HG03066 (cell line): ENCODE measurements around the gene MAB21L4.

Source experiments
- ATAC-seq: cut with Tn5 transposase; IDR thresholded peaks from one replicate; pipeline ENCODE4 v1.9.1; 2021; ENCODE audit warnings: low read depth; ENCODE audit not compliant: unreplicated experiment

The MAB21L4 gene

DNA sequence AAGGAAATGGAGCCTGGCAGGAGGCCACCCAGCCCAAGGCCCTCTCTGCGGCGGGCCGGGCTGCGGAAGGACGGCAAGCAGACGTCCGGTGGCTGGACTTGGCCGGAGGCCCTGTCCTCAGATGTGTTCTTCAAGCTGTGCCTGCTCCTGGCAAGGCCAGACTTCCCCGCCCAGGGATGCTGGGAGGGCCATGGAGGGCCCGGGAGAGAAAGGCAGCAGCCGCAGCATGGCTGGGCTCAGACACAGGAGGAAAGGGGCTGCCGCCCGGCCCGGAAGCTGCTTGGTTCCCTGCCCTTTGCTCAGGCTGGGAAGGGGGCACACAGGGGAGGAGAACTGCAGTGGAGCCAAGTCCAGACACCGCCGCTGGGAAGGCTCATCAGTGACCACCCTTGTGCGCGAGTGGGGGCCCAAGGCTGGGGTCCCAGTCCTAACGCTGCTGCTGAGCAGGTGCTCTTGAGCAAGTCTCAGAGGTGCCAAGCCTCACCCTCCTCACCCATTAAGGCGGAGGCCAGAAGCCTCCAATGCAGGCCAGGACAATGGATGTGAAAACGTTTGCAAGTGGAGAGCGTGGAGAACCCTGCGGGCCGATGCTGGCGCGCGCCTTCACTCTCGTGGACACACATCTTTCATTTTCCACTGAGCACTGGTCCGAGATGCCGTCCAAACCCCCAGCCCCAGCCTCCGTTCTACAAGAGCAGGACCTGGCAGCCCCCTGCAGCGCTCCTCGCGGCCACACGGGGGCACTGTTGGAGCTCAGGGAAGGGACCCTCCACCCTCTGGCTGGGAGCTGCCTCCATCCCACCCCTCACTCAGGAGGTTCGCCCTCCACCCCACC is 18.1 kb upstream of the MAB21L4 start:
- ATAC-seq = no peak

DNA sequence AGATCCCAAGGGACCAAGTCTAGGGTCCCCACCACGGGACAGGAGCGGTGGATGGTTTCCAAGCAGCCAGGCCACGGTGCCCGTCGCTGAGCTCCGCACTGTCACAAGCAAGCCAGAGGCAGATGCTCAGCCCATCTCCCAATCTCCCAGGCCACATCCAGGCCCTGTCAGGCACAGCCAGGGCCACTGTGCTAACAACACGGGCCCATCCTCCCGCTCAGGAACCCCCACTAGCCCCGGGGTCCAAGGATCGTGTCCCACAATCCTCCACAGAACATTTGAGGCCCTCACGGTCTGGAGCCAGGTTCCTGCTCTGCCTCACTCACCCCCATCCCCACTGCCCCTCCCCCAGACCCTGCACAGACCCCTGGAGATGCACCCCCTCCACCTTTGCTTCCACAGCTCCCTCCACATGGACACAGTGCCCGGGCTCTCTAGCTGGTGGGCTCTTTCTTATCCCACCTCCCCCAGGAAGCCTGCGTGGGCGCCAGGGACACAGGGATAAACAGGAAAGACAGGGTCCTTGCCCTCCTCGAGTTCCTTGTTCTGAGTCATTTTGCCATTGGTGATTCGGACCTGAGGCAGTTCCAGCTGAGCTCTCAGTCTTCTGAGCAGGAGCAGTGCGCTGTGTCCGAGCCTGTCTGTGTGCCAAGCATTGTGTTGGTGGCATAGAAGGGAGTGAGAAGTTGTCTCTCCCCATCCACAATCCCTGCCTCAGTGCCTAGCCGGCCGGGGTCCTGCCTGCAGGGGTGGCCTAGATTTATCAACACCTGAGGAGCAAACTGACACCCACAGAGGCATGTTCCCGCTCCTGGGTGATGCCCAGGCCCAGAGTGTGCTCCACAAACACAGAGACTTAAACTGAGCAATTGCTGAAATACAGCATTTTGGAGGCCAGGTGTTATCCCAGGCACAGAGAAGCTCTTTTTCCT is 17.2 kb upstream of the MAB21L4 start:
- ATAC-seq = no peak

DNA sequence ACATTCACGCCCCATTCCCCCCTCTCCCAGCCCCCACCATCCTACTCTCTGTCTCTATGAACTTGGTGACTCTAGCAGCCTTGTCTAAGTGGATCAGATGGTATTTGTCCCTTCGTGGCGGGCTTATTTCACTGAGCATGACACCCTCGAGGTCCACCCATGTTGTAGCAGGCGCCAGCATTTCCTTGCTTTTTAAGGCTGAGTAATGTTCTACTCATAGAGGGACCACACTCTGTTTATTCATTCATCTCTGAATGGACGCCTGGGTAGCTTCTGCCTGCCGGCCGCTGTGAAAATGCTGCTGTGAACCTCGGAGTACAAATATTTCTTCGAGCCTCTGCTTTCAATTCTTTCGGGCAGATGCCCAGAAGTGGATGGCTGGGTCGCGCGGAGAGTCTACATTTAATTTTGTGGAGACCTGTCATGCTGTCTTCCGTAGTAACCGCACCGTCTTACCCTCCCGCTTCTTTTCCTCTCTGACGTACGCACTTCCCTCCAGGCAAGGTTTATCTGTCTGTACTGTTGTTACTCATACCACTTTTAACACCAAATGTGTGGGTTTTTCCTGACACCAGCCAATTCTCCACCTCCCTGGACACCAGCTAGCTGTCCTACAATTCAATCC is 15.8 kb upstream of the MAB21L4 start:
- ATAC-seq = no peak

DNA sequence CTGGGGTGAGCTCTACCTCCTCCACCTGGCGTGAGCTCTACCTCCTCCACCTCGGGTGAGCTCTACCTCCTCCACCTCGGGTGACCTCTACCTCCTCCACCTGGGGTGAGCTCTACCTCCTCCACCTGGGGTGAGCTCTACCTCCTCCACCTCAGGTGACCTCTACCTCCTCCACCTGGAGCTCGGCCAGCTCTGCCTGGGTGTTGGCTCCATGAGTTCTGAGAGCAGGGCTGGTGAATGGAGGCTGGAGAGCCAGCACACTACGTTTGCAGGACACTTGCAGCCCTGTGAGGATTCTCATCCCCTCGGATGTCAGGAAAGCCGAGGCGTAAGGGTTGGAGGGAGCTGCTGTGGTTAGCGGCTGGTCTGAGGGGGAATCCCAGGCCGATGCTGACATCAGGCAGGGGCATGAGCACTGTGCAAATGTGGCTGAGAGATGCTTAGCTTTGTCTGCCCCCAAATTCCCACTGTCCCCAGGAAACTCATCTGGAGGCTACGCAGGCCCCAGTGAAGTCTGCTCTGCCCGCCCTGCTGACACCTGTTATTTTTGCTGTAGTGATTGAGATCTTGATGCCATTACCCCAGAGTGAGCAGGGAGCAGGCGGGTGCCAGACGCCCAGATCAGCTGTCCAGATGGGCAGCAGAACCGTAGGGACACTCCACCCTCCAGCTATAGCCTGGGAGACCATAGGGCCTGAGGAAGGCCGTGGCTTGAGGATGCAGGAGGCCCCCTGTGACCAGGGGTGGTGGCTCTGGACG is 13.4 kb upstream of the MAB21L4 start:
- ATAC-seq = no peak

DNA sequence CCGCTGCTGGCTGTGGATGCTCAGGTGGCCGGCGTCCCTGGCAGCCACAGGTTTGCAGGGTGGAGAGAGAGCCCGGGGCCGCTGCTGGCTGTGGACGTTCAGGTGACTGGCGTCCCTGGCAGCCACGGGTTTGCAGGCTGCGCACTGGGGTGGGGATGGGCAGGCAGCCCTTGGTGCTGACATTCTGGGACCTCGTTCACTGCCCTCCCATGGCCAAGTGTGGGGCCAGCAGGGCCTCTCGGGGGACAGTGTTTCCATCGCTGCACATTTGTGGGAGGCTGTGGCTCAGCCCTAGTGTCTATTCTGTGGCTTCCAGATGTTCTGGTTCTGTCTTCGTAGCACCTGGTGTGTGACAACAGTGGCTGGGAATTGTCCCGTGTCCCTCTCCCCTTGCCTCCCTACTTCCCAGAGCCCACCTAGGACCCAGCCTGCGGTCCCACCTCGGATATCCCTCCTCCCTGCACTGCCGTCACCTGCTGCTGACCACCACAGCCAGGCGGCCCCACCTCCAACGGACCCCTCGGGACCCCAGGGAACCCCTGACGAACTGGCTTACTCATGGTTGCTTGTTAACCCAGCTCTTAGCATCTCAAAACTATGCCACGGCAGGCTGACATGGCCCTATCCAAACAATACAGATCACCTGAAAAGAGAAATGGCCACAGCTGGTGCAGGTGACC is 11.1 kb upstream of the MAB21L4 start:
- ATAC-seq = no peak

DNA sequence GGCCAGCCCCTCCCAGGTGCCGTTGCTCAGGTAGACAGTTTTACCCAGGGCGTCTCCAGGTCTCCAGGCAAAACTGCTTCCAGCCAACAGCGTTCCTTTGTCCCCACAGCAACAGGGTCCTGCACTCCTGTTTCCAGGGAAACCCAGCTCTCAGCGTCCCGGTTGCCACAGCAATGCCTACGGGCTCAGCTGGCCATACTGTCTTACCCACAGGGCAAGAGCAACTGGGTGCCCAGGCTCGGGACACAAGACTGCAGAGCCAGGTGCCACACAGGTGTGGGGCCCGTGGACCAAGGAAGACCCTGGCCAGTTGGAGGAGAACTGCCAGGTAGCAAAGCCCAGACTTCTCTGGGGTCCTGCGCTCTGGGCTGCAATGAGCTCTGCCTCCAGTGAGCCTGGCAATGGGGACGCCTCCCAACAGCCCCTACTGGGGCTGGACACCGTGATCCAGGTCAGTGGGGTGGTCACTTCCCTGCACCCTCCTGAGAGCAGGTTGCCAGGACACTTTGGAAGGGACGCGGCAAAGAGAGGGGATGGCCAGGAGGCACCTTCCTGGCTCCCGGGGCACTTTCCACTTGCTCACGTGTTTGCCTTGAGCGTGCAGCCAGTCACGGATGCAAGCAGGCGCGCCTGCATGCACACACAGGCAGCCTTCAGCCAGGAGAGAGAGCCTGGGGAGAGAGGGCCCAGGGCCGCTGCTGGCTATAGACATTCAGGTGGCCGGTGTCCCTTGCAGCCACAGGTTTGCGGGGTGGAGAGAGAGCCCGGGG is 10.4 kb upstream of the MAB21L4 start, which contains the start of gene CROCC2:
TSS of gene CROCC2 (plus strand) at position 196 of the 770 bp plus-strand sequence. CDS start at position 374, 178 bp downstream.
- no peak for ATAC-seq

DNA sequence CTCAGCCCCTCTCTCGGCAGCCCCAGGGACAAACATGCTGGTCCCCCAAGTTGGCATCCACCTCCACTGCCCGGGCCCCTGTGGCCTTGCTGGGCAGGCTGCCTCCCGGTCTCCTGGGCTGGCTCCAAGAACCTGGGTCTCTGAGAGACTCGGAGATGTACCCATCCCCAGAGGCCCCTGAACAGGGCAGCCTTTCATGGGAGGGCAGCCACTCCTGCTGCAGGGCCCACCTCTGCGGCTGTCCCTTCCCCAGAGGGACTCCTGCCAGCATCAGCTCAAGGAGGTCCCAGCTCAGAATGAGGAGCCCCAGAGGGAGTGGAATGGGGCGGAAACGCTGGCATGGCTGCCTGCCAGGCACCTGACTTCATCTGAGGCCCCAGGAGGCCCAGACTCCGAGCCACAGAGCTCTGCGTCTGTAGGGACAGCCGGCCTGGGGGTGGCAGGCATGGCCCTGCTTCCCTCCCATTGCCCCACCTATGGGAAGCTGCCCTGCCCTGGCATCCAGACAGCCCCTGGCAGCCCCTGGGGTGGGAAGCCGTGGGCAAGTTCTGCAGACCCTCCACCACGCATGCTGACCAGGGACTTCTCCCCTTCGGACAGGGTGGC is 9.3 kb upstream of the MAB21L4 start:
- ATAC-seq = no peak

DNA sequence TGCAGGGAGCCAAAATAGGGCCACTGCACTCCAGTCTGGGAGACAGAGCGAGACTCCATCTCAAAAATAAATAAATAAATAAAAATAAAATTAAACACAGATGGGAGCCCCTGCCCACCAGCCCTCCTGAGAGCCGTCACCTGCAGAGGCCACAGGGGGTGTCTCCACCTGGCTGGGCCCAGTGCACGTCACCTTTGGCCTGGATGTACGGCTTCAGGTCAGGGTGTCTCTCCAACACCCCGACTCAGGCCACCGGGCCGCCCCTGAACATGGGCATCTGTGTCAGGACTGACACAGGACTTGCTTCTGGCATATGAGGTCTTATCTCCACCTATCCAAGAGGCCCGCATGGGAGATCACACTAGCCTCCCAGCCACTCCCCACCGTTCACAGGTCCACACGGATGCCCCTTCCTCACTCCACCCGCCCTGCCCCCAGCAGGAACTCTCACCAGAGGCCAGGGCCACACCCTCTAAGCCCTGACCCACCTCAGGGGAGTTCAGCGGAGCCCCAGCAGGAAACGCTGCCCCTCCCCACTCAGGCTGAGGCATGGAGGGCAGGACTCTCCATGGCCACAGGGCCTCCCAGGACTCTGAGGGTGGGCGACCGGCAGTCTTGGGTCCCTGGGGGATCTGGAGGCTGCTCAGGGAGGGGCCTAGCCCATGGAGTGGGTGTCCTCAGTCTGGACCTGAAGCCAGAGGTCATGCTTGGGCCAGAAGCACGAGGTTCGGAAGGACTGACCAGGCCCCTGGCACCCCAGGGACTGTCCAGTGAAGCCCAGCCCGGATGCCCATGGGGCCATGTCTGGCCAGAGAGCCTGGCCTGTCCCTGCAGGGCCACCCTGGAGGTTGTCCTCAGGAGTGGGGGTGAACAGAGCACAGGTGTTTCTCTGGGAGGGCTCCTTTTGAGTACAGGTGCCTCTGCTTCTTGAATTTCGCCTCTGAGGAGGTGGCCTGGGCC is 8.5 kb upstream of the MAB21L4 start:
- ATAC-seq = no peak

DNA sequence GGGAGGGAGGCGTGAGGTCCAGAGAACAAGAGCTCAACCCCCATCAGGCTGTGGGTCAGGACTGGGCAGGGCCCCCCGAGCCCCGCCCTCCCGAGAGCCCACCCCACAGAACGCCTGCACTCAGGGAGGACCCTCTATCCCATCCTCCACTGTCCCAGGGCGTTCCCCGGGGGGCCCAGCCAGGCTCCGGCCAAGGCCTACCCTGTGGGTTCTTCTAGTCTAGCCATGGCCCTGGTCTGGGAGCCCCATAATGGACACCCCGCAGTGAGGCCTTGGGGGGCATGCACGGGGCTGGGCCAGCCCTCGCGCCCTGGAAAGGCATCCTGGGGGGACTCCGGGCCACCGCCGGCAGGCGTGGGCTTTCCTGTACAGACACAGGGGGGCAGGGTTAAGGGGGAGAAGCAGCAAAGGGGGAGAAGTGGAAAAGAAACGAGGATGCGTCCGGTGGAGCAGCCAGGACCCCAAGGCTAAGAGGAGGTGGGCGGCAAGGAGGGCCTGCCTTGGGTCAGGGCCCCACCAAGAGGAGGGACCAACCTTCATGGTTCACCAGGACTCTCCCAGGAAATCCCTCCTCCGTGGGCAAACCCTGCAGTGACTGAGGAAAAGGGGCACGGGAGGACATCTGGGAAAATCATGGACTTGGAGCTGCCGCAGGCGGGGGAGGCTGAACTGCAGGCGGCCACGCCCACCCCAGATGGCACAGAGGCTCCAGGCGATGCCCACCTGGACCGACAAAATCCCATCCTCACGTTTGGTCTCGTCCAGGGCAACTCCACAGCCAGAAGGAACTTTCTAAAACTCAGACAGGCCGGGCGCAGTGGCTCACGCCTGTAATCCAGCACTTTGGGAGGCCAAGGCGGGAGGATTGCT is 7.5 kb upstream of the MAB21L4 start:
- ATAC-seq = no peak

DNA sequence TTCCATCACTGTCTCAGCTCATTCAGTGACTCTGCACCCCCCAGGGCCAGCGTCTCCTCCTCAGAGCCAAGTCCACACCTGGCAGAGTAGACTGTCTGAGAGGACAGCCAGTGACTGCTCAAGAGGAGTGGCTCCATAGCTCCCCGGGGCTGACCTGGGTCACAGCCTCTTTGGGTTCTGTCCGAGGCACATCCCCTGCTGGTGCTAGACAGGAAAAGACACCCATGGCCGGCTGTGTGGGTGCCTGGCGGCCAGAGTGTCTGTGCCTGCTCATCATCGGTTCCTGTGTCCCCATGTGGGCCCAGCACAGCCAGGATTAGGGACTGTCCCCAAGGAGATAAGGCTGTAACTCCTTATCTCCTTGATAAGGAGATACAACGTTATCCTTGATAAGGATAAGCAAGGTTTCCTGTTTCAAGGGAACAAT is 6.7 kb upstream of the MAB21L4 start:
- ATAC-seq = no peak

DNA sequence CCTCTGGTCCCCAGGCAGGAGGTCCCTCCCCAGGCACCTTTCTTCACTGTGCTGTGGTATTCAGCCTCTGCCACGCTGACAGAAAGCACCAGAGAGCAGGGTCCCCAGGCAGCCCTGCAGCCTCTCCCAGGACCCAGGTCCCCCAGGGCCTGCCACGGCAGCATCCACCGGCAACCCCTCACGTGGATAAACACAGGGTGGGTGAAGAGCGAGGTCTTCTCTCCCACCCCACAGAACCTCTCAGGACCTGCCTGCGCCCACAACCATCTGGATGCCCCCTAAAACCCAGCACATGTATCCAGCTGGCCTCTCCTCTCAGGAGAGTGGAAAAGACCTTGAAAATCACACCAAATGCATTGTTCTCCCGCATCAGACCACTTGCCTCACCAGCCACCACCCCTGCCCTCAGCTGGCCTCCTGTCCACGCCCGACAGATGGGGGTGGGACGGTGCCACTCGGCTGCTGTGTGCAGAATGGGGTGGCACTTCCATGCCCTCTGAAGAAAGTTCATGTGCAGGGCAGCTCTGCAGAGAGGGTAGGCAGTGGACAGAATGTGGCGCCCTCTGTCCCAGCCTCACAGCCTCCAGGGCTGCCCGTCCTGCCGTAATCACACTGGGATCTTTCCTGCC is 6.1 kb upstream of the MAB21L4 start:
- ATAC-seq = no peak

DNA sequence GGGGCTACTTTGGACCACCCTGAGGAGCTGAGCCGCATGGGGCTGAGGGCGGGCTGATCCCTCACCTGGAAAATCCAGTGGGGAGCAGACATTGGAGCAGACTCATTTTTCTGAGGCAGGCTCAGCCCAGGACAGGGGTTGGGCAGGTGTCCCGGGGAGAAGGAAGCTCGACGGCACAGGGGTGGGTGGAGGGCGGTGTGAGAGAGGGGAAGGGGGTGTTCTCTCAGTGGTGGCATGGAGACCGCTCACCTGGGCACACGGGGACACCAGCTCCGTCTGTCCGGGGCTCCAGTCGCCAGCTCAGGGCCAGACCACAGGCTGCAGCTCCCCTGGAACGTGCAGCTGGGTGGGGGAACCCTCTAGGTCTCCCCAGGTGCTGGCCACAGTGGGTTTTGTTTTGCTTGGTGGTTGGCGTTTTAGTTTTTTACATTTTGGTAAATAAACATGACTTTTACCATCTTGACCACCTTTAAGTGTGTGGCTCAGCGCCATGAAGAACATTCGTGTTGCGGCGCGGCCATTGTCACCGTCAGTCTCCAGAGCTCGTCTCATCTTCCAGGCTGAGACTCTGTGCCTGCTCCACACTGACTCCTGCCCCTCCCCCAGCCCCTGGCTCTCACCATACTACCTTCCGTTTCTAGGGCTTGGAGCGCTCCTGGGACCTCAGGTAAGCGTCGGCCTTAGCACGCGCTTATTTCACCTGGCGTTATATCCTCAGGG is 4.3 kb upstream of the MAB21L4 start:
- ATAC-seq = no peak

DNA sequence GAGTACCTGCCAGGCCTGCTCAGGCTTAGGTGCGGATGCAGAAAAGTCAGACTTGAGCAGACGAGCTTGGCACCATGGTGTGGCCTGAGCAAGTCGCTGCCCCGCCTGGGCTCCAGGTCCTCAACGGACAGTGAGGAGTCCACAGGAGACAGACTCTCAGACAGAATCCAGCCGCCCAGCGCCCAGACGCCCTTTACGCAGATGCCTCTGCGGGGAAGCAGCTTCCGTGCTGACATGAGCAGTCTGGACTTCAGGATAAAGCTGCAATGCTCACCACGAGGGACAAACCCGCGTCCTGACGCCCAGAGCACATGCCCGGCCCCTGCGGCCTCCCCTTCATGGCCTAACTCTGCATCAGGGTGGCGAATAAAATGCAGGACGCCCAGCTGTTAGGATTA is 3.5 kb upstream of the MAB21L4 start:
- ATAC-seq = no peak

DNA sequence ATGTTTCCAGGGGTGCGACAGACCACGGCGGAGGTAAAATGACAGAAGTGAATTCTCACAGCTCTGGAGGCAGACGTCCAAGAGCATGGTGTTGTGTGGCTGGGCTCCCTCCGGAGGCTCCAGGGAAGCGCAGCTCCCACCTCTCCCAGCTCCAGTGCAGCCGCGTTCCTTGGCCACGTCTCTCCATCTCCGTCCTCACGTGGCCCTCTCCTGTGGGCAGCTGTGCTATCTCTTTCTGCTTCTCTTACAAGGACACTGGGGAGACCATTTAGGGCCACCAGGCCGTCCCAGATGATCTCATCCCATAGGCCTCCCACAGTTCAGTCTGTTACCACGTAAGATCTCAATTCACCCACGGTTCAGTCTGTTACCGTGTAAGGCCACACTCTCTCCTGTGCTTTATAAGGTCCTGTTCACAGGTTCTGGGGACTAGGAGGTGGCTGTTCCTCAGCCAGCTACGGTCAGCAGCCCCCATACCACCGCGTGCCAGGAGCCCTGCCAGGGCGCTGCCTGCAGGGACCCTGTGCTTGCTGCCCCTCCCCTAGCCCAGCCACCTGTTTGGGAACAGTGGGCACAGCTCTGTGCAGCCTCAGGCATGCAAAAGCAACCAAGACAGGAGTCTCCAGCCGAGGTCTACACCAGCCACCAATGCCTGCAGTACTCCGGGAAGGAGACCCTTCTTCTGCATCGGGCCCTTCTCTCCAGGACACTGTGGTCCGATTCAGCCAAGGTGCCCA is 2.9 kb upstream of the MAB21L4 start:
- ATAC-seq = no peak
